ENCODE measurements around the gene TAS1R3.

GRCh38 chr1:1329304-1330210 is 1.5 kb upstream of the TAS1R3 start:
- TF ChIP-seq ZNF274 (IDR thresholded peaks at IDR 0.05; ENCODE audit: low read depth, low read length): no peak
- no peak for TF ChIP-seq SP1 (IDR thresholded peaks at IDR 0.05; ENCODE audit: low read depth)
- peak; percentile 28 for TF ChIP-seq POLR2A (IDR thresholded peaks at IDR 0.05; ENCODE audit: borderline replicate concordance, extremely low read depth, insufficient read depth, insufficient read length)
- no peak for TF ChIP-seq MAX (IDR thresholded peaks at IDR 0.05)
- no peak for TF ChIP-seq ZBTB33 (IDR thresholded peaks at IDR 0.05; ENCODE audit: extremely low read depth, insufficient replicate concordance, low read length)
- no peak for TF ChIP-seq EZH2phosphoT487 (IDR thresholded peaks at IDR 0.05; ENCODE audit: borderline replicate concordance)

All from HCT116 (cell line).